Sigmoid colon (tissue), 4 donors: Measurements from ENCODE around the gene BEND6.

Experiments used
- EP300 ChIP-seq, 4 donors: sonication (generic); formaldehyde crosslinking; IDR thresholded peaks; one replicate each; pipeline ENCODE4 v1.6.1; 2017; ENCODE audit warnings: antibody characterized with exemption in 4 of 4
- POLR2A ChIP-seq, 2 donors: fragments of 450-650 bp; IDR thresholded peaks; one replicate each; pipeline ENCODE4 v1.6.1; 2016; ENCODE audit warnings: antibody characterized with exemption in 2 of 2, mild to moderate bottlenecking in 2 of 2, moderate library complexity in 2 of 2
- POLR2AphosphoS5 ChIP-seq, 4 donors: sonication (generic); formaldehyde crosslinking; IDR thresholded peaks; one replicate each; pipeline ENCODE4 v1.6.1; 2017; ENCODE audit warnings: antibody characterized with exemption in 4 of 4
- TF ChIP-seq, protein P1 (sequence below), 4 experiments: fragments of 450-650 bp in 3 of 4; fragments of 200-600 bp in 1 of 4; IDR thresholded peaks; one replicate each; pipeline ENCODE4 v1.5.1; 2016 to 2019; ENCODE audit warnings: antibody characterized with exemption in 4 of 4, mild to moderate bottlenecking in 3 of 4, moderate library complexity in 2 of 4

DNA sequence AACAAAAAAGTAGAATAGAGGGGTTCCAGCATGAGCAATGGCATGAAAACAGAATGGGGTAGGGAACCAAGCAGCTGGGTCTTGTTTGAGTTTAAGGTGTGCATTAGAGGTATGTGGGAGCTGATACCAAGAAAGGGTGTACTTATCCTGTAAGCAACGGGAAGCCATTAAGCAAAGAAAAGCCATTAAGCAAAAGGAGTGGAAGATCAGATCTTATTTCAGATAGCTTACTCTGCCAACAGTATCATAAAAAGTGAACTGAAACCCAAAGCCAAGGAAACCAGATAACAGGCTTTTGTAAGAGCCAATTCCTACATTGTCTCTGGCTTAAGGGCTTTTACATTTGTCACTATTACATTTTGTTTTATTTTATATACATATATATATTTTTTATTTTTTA lies 21.3 kb upstream of the BEND6 start:
- TF ChIP-seq, protein P1, sequence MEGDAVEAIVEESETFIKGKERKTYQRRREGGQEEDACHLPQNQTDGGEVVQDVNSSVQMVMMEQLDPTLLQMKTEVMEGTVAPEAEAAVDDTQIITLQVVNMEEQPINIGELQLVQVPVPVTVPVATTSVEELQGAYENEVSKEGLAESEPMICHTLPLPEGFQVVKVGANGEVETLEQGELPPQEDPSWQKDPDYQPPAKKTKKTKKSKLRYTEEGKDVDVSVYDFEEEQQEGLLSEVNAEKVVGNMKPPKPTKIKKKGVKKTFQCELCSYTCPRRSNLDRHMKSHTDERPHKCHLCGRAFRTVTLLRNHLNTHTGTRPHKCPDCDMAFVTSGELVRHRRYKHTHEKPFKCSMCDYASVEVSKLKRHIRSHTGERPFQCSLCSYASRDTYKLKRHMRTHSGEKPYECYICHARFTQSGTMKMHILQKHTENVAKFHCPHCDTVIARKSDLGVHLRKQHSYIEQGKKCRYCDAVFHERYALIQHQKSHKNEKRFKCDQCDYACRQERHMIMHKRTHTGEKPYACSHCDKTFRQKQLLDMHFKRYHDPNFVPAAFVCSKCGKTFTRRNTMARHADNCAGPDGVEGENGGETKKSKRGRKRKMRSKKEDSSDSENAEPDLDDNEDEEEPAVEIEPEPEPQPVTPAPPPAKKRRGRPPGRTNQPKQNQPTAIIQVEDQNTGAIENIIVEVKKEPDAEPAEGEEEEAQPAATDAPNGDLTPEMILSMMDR (IDR thresholded peaks at IDR 0.05): no peak
- no peak for TF ChIP-seq POLR2A (IDR thresholded peaks at IDR 0.05)
- TF ChIP-seq EP300 (IDR thresholded peaks at IDR 0.05): no peak
- TF ChIP-seq POLR2AphosphoS5 (IDR thresholded peaks at IDR 0.05): no peak
